ENCODE measurements around the gene ZNF652. TPM values are rescaled to one million over a fixed set of nuclear protein-coding genes. Genes with fewer than 3 reads are reported as not detected.

The ZNF652 gene
- total RNA-seq, 1 donor from 2014 or later: 31.5 TPM

DNA sequence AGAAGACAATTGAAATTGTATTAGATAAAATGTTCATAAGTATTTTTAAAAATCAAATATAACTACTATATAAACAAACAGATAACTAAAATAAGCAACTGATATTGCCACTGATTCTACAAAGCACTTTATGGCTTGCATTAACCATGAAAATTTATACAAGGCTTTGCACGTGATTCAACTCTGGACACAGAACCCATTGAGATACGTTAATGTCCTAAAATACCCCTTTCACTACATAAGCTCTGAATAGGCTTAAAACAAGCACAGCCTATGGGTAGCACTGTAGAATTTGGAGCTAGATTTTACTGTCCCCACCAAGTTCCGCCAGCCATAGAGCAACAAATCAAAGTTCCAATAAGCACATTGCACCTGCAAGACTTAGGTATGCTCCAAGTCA lies 4.5 kb downstream of the ZNF652 start:
- no peak for DNase-seq

DNA sequence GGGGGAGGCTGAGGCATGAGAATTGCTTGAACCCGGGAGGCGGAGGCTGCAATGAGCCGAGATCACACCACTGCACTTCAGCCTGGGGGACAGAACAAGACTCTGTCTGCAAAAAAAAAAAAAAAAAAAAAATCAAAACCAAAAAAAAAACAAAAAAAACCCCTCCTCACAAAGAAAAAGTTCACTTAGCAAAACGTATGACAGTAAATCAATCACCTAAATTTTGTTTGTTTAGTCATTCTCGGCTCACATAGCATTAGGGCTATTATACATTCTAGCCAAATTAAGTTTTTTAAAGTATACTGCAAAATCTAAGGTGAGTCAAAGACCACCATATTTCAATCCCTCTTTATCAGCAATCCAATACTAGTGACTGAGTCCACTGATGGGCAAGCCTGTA lies 5.7 kb downstream of the ZNF652 start:
- no peak for DNase-seq

- DNase-seq: no peak
Measured at GRCh38 chr17:49353607-49354006, 8.4 kb downstream of the ZNF652 start.

- DNase-seq: no peak
Measured at GRCh38 chr17:49352587-49353154, 9.4 kb downstream of the ZNF652 start.

DNA sequence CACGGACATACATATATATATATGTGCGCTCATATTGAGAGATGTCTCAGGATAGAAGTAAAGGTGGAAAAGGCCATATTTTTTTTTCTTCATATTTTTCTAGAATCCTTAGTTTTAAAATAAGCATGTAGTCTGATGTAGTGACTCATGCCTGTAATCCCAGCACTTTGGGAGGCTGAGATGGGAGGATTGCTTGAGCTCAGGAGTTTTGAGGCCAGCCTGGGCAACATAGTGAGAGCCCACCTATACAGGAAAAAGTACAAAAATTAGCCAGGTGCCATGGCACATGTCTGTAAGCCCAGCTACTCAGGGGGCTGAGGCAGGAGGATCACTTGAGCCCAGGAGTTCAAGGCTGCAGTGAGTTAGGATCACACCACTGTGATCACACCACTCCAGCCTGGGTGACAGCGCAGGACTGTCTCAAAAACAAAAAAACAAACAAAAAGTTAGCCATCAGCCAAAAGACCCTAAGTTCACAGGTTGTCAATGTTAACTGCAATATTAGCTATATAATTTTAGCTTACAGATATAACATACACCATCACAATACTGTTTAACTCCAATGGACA lies 10.4 kb downstream of the ZNF652 start:
- DNase-seq: no peak

GRCh38 chr17:49349541-49349940 lies 12.5 kb downstream of the ZNF652 start:
- no peak for DNase-seq

DNA sequence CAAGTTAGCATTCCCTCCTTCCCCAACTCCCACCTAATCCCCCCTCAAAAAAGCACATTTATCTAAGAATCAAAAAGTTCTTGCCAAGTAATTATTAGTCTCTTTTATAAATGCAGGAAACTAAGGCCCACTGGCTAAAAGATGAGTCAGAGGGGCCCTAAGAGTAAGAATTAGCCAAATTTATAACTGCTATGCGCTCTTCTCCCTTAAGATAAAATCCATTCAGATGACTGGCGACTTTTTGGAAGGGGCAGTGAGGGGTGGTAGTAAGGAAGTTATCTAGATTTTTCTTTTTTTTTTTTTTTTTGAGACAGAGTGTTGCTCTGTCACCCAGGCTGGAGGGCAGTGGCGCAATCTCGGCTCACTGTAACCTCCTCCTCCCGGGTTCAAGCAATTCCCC lies 17.1 kb downstream of the ZNF652 start:
- no peak for DNase-seq

DNA sequence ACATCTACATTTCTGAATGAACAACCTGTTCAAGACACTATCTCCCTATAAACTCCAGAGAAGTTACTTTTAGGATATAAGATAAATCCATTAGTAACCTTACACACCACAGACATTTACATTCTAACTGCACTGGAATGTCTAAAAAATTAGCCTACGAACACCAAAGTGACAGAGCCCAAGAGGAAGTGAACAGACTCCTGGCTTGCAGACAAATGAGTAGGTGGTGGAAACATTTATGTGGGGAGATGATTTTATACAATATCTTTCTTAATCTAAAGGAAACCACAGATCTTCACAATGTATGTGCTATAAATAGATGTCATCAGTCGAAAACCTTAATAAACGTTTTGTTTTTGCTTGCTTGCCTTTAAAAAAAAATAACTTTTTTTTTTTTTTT lies 18.8 kb downstream of the ZNF652 start:
- DNase-seq: no peak

DNA sequence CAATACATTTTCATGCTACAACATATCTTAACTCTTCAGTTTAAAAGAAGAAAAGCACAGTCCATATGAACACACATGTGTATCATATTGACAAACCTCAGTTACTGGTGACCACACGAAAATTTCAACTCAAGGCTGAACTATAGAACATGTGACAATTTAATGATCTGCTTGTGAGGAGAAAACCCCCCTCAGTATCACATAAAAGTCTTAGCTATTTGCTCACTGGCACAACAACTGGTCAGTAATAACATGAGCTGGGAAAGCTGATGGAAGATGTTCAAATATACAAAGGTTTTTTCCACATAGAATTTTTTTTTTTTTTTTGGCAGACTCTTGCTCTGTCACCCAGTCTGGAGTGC lies 19.5 kb downstream of the ZNF652 start:
- no peak for DNase-seq

DNA sequence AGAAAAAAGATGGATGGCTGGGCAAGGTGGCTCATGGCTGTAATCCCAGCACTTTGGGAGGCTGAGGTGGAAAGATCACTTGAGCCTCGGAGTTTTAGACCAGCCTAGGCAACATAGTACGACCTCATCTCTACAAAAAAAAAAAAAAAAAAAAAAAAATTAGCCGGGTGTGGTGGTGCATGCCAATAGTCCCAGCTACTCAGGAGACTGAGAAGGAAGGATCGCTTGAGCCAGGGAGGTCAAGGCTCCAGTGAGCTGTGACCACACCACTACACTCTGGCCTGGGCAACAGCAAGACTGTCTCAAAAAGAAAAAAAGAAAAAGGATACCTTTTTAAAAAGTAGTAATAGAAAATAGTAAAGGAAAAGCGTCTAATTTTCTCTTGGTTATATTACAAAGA lies 20.7 kb downstream of the ZNF652 start:
- DNase-seq: no peak

DNA sequence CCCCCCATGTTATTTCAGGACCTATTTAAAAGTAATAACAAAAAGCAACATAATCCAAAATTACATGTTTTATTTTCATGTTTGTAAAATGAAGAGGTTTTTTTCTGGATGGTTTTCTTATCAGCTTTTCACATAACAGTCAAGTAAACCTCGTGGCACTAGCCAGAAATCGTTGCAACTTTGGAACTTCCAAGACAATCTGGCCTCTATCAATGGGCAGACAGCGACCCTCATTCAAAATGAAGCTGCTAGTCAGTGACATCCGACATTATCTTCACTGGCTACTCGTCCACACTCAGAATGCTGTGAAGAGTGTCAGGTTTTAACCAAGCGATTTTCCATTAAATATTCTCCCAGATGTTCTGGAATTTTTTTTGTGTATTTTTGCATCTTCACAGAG lies 22.7 kb downstream of the ZNF652 start:
- DNase-seq: no peak

DNA sequence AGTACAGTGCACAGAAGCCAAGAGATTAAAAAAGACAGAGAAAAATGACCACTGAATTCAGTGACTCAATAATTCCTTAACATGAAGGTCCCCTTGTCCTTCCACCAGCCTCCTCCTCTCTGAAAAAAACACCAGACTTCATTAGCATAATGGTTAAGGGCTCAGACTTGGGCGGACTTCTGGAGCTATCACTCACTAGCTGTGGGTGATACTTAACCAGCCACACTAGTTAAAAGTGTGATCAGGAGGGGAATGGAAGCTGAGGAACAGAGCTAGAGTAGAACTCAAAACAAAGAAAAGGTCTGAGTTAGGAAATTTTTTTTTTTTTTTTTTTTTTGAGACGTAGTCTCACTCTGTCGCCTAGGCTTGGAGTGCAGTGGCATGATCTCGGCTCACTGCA lies 23.2 kb downstream of the ZNF652 start:
- no peak for DNase-seq

GRCh38 chr17:49337884-49338283 lies 24.2 kb downstream of the ZNF652 start:
- no peak for DNase-seq

DNA sequence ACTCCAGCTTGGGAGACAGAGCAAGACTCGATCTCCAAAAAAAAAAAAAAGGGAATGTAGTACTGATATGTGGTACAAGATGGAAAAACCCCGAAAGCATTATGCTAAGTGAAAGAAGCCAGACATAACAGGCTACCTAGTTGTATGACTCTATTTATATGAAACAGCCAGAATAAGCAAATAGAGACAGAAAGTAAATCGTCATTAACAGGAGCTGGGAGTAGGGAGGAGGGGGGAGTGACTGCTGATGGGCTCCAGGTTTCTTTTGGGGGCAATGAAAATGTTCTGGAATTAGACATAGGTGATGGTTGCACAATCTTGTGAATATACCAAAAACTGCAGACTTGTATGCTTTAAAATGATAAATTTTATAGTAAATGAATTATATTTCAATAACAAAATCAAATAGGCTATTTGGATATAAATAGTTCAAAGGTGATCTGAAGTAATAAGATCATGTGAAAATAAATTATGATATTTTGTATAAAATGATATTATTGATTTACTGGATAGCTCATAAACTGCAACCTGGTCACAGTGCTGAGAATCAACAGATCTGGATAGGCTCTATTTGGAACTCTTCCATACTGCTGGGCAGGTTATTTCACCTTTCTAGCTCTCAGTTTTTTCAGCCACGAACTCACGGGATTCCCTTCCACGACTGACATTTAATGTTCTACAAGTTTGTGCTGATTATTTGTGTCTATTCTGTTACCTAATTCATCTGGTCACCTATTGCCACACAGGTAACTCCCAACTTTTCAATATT lies 27.1 kb downstream of the ZNF652 start:
- peak; percentile 11 for DNase-seq

- DNase-seq: no peak
Measured at GRCh38 chr17:49333804-49334203, 28.2 kb downstream of the ZNF652 start.

DNA sequence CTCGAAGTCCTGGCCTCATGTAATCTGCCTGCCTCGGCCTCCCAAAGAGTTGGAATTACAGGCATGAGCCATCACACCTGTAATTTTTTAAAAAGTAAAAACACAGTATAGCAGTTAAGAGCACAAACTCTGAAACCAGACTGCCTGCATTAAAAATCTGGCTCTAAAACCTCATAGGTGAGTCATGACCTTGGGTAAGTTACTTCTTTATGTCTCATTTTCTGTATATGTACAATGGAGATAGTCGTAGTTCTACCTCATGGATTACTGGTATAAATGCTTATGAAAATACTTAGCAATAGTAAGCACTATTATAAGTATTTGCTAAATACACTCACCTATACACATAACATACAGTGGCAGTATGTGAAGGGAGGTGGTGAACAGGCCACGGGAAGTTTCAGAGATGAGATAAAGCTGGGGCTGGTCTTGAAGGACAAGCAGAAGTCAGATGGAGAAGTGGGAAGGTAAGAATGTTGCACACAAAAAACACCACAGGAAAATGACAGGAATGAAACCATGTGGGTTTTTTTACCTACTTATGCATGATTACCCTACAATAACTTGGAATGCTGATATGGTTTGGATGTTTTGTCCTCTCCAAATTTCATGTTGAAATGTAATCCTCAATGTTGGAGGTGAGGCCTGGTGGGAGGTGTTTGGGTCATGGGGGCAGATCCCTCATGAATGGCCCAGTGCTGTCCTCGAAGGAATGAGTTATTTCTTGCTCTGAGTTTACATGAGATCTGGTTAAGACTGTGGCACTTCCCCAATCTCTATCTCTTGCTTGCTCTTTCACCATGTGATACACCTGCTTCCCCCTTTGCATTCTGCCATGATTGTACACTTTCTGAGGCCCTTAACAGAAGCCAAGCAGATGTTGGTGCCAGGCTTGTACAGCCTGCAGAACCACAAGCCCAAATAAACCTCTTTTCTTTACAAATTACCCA lies 33.9 kb downstream of the ZNF652 start:
- no peak for DNase-seq

- DNase-seq: no peak
Measured at GRCh38 chr17:49325980-49326379, 36.1 kb downstream of the ZNF652 start.

DNA sequence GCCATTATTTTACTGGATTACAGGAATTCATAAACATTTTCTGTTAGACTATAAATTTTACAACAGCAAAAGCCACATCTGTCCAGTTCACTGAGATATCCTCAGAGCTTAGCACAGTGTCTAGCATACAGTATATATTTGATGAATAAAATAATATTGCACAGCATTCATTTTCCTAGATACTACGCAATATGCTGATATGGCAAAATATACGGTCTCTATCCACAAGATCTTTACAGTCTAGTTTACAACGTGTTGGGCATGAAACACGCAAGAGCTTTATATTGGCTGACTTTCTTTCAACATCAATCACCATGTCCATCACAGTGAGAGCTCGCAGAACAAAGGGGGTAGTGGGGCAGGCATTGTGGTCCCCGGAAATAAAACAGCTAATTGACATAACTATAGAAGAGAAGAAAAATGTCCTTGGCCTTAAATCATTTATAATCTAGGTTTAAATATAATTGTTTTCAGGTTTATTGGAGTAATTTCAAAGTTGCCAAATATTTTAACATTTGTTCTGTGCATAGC lies 43.5 kb downstream of the ZNF652 start:
- DNase-seq: no peak

DNA sequence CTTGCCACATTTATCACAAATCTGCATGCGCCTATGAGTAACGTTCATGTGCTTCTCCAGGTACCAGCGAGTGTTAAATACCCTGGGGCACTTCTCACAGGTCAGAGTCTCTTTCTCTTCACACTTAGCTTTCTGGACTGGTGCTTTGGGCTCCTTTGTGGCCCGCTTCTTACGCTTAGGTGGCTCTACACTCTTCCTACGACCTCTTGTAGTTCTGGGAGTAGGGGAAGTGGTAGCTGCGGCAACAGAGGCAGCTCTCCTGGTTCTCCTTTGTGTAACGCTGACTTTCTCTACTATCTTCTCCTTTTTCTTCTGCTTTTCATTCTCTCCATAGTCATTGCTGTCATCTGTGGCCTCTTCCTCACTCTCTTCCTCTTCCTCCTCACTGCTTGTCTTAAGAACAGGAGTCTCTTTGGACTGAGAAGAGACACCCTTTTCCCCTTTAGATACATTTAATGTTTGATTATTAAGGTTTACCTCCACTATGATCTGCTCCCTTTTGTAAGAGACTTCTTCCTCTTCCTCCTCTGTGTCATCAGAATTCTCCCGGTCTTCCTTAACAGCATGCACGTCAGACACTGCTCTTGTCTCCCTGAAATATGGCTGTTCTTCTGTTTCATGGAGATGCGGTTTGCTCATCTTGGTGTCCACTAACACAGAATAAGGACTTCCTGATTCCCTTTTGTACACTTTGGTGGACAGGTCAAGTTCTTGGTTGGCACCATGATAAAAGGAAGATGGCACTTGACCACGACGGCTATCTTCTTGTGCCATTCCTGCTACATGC lies 45.0 kb downstream of the ZNF652 start:
- DNase-seq: no peak

DNA sequence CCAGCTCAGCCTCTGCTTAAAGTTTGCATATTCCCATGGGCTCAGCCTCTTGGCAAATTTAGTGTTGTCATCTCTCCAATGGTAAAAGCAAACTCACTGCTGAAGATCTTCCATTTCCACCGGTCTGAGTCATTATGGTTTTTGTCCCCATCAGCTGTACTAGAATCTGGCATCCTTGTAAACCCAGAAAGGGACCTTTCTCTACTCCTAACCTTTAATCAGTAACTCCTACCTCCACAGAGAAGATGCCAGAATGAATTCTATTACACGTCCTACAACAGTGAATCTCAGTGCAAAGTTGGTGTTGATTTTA lies 45.8 kb downstream of the ZNF652 start:
- no peak for DNase-seq

DNA sequence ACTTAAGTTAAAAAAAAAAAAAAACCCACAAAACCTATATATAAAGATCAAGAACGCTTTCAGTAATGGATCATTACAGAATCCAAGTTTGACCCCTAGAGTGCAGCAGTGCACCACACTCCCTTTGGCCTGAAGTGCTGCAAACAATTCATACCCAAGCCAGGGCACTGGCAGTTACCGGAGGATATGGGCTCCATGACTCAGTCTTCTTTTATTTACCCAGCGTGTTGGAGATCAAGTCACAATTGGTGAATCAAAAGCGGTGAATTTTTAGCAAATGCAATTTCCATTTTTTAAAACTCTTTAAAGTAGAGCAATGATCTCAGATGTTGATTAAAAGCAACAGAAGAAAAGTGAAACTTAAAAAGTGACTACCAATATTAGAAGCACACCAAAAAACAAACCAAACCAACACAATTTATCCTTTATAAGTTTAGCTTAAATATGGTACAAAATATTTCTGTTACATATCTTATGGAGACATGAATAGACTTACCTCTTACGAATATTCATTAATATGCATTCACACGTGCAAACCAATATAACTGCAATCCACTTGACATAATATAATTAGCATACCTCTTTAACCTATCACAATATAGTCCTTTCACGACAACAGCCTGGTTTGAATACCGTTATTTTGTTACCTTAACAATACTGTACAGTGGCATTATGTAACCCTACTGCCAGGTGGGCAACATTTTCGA lies 46.3 kb downstream of the ZNF652 start:
- peak; percentile 85 for DNase-seq

Data from tongue (tissue), 2 donors.